Frontal cortex (tissue), 4 donors: ENCODE measurements around the gene TM4SF18. TPM values are rescaled to one million over a fixed set of nuclear protein-coding genes. Genes with fewer than 3 reads are reported as not detected.

Experiments used
- DNase-seq, 2 donors: peaks; one replicate each; pipeline ENCODE4 v3.0.0; 2012; ENCODE audit warnings: low spot score in 2 of 2
- FAIRE-seq: peaks from 2 replicates; lab custom pipeline; 2012; peaks lifted over from hg19 to GRCh38; lab: Jason Lieb, UNC
- total RNA-seq: library from RNA; depleted of rRNA; stranded (reverse); fragments of >200 nt; gene quantifications from one replicate; pipeline ENCODE4 v1.2.3, GENCODE V29; 2014
- donor health status: control.
- donor health status: control.
- donor health status: control.

The TM4SF18 gene
- total RNA-seq, 1 donor from 2014 or later = 3.7 TPM

GRCh38 chr3:149332771-149333170, 665 bp downstream of the TM4SF18 start:
- no peak for DNase-seq
- no peak for FAIRE-seq

GRCh38 chr3:149332227-149332765, 1.1 kb downstream of the TM4SF18 start:
- no peak for FAIRE-seq
- no peak for DNase-seq

GRCh38 chr3:149331396-149331795, 2.0 kb downstream of the TM4SF18 start:
- FAIRE-seq (no peak), DNase-seq (no peak)

GRCh38 chr3:149330609-149331331, 2.7 kb downstream of the TM4SF18 start:
- DNase-seq (no peak), FAIRE-seq (no peak)

GRCh38 chr3:149327156-149327555, 6.3 kb downstream of the TM4SF18 start:
- DNase-seq (no peak), FAIRE-seq (no peak)

GRCh38 chr3:149325581-149325980, 7.9 kb downstream of the TM4SF18 start:
- DNase-seq = no peak
- FAIRE-seq = no peak

- DNase-seq (no peak), FAIRE-seq (no peak)
These were observed 9.1 kb downstream of the TM4SF18 start for GRCh38 chr3:149324332-149324731.

- no peak for DNase-seq
These were observed 11.8 kb downstream of the TM4SF18 start for GRCh38 chr3:149321640-149322039.

GRCh38 chr3:149321136-149321535, 12.3 kb downstream of the TM4SF18 start:
- FAIRE-seq = no peak
- DNase-seq = no peak

More at GRCh38 chr3:149321640-149322039, 11.8 kb downstream of the TM4SF18 start:
- no peak for FAIRE-seq

- DNase-seq (no peak), FAIRE-seq (no peak)
These were observed 13.7 kb downstream of the TM4SF18 start for GRCh38 chr3:149319750-149320149.

- no peak for FAIRE-seq
- DNase-seq = no peak
These were observed 16.4 kb downstream of the TM4SF18 start for GRCh38 chr3:149317072-149317471.

- FAIRE-seq = no peak
These were observed 17.0 kb downstream of the TM4SF18 start for GRCh38 chr3:149316437-149316836.

GRCh38 chr3:149315694-149316093, 17.7 kb downstream of the TM4SF18 start:
- FAIRE-seq (no peak), DNase-seq (no peak)

More at GRCh38 chr3:149316437-149316836, 17.0 kb downstream of the TM4SF18 start:
- no peak for DNase-seq

- no peak for DNase-seq
- FAIRE-seq = no peak
These were observed 18.4 kb downstream of the TM4SF18 start for GRCh38 chr3:149314807-149315578.

- FAIRE-seq = no peak
These were observed 19.9 kb downstream of the TM4SF18 start for GRCh38 chr3:149313542-149313941.

GRCh38 chr3:149310796-149311534, 22.5 kb downstream of the TM4SF18 start:
- FAIRE-seq (no peak), DNase-seq (no peak)

More at GRCh38 chr3:149313542-149313941, 19.9 kb downstream of the TM4SF18 start:
- DNase-seq = no peak

GRCh38 chr3:149307435-149307783, 26.0 kb downstream of the TM4SF18 start:
- no peak for DNase-seq
- no peak for FAIRE-seq

GRCh38 chr3:149306751-149307434, 26.5 kb downstream of the TM4SF18 start:
- no peak for FAIRE-seq
- no peak for DNase-seq

- DNase-seq (no peak), FAIRE-seq (no peak)
These were observed 28.1 kb downstream of the TM4SF18 start for GRCh38 chr3:149305376-149305775.
